ENCODE results near the gene ANXA2. TPM values are rescaled to one million over a fixed set of nuclear protein-coding genes. Genes with fewer than 3 reads are reported as not detected.
"Not testable (repeated sequence)": the region's sequence is repeated elsewhere in the genome, so short reads cannot be mapped to it uniquely, and the experiment has no call there.

ANXA2 gene
- total and polyA plus RNA-seq, 4 experiments from 2014 or later, result 148 to 682 (median 360) TPM

- H3K36me3 Mint-ChIP-seq; H3K9me3 ChIP-seq (ENCODE audit: control insufficient read depth in 1 of 2, low read length in 2 of 2); CTCF ChIA-PET (ENCODE audit: partially characterized antibody); H3K4me3 ChIP-seq (ENCODE audit: low read length in 2 of 2); DNase-seq; H3K27ac ChIP-seq (ENCODE audit: low read depth, low read length); H3K4me3 Mint-ChIP-seq; H3K27me3 Mint-ChIP-seq; H3K27me3 ChIP-seq (ENCODE audit: insufficient read depth, low read length); POLR2A ChIA-PET (ENCODE audit: partially characterized antibody); H3K9me3 Mint-ChIP-seq; H3K27ac Mint-ChIP-seq; intact Hi-C loops (cut with micrococcal nuclease); H3K36me3 ChIP-seq (ENCODE audit: insufficient read depth, low read length): not testable (repeated sequence)
- H3K4me1 Mint-ChIP-seq, result peaks cover 12 to 24% (median 17%) of the 10 kb centered on the region in 4 donors
- H3K4me1 ChIP-seq (ENCODE audit: insufficient read depth, low read length), result peaks cover 21% of the 10 kb centered on the region
Measured at GRCh38 chr15:60404351-60404750, 6.6 kb upstream of the ANXA2 start.

- H3K4me1 ChIP-seq (ENCODE audit: insufficient read depth, low read length), result peaks cover 30% of the 10 kb centered on the region
- H3K27ac ChIP-seq (ENCODE audit: low read depth, low read length), result no peak overlapping the region
- no peaks in the 10 kb centered on the region for H3K9me3 ChIP-seq (ENCODE audit: control insufficient read depth in 1 of 2, low read length in 2 of 2)
- Mint-ChIP-seq H3K4me3 (peak overlapping the region in 1 of 8 donors; percentile 20), H3K27me3 (peaks cover 0 to 7% of the 10 kb centered on the region in 2 donors), H3K9me3 (peaks cover 0 to 11% (median 2%) of the 10 kb centered on the region in 8 donors), H3K27ac (peak overlapping the region in 3 of 7 donors; percentile 3 to 99 (median 6)), H3K4me1 (peaks cover 14 to 34% (median 24%) of the 10 kb centered on the region in 4 donors), H3K36me3 (peaks cover 3 to 23% of the 10 kb centered on the region in 2 donors)
- no peaks in the 10 kb centered on the region for H3K36me3 ChIP-seq (ENCODE audit: insufficient read depth, low read length)
- ChIA-PET POLR2A (ENCODE audit: partially characterized antibody) (interaction anchor here (0.7 kb wide), 1 partner anchor 37 kb away, joined by 5 read pairs; no protein-coding TSS in a partner anchor), CTCF (ENCODE audit: partially characterized antibody) (interaction anchor here (1.5 kb wide), 1 partner anchor 184 kb away, joined by 3 read pairs; no protein-coding TSS in a partner anchor)
- no peak overlapping the region for H3K4me3 ChIP-seq (ENCODE audit: low read length in 2 of 2)
- DNase-seq, result no peak
- no peaks in the 10 kb centered on the region for H3K27me3 ChIP-seq (ENCODE audit: insufficient read depth, low read length)
- intact Hi-C loops (cut with micrococcal nuclease), result no loop called here
Measured at GRCh38 chr15:60400944-60401343, 3.2 kb upstream of the ANXA2 start.

GRCh38 chr15:60399931-60400330, 2.1 kb upstream of the ANXA2 start:
- Histone ChIP-seq H3K4me1 (ENCODE audit: insufficient read depth, low read length) (peaks cover 40% of the 10 kb centered on the region), H3K36me3 (ENCODE audit: insufficient read depth, low read length) (no peaks in the 10 kb centered on the region), H3K27me3 (ENCODE audit: insufficient read depth, low read length) (no peaks in the 10 kb centered on the region), H3K9me3 (ENCODE audit: control insufficient read depth in 1 of 2, low read length in 2 of 2) (no peaks in the 10 kb centered on the region), H3K27ac (ENCODE audit: low read depth, low read length) (no peak overlapping the region), H3K4me3 (ENCODE audit: low read length in 2 of 2) (no peak overlapping the region)
- ChIA-PET CTCF (ENCODE audit: partially characterized antibody) (interaction anchor here (0.8 kb wide), 2 partner anchors 9 to 40 kb away, joined by 3 read pairs; no protein-coding TSS in a partner anchor), POLR2A (ENCODE audit: partially characterized antibody) (interaction anchor here (3.7 kb wide), 1 partner anchor 9 kb away, joined by 68 read pairs; no protein-coding TSS in a partner anchor)
- peak overlapping the region in 5 of 7 donors; percentile 95 to 99 (median 98) for H3K27ac Mint-ChIP-seq
- peaks cover 3 to 30% of the 10 kb centered on the region in 2 donors for H3K36me3 Mint-ChIP-seq
- DNase-seq, result no peak
- H3K4me3 Mint-ChIP-seq, result peak overlapping the region in 3 of 8 donors; percentile 13 to 94 (median 91)
- peaks cover 0 to 7% of the 10 kb centered on the region in 2 donors for H3K27me3 Mint-ChIP-seq
- H3K4me1 Mint-ChIP-seq, result peaks cover 16 to 44% (median 31%) of the 10 kb centered on the region in 4 donors
- intact Hi-C loops (cut with micrococcal nuclease), result loop anchor here (10.0 kb wide), 1 partner anchor 185 kb away; no protein-coding TSS in a partner anchor
- peaks cover 0 to 11% (median 2%) of the 10 kb centered on the region in 8 donors for H3K9me3 Mint-ChIP-seq

GRCh38 chr15:60399246-60399915, 1.6 kb upstream of the ANXA2 start:
- CTCF ChIA-PET (ENCODE audit: partially characterized antibody), result interaction anchor here (0.8 to 1.0 kb wide), 3 partner anchors 10 to 40 kb away, joined by 3 read pairs; no protein-coding TSS in a partner anchor
- Mint-ChIP-seq H3K4me1 (peaks cover 18 to 50% (median 36%) of the 10 kb centered on the region in 4 donors), H3K36me3 (peaks cover 6 to 30% of the 10 kb centered on the region in 2 donors), H3K27me3 (peaks cover 0 to 7% of the 10 kb centered on the region in 2 donors), H3K27ac (peak overlapping the region; percentile 94 to 100 (median 98)), H3K9me3 (peaks cover 0 to 11% (median 2%) of the 10 kb centered on the region in 8 donors), H3K4me3 (peak overlapping the region; percentile 87 to 94 (median 92))
- Histone ChIP-seq H3K9me3 (ENCODE audit: control insufficient read depth in 1 of 2, low read length in 2 of 2) (no peaks in the 10 kb centered on the region), H3K36me3 (ENCODE audit: insufficient read depth, low read length) (no peaks in the 10 kb centered on the region), H3K4me3 (ENCODE audit: low read length in 2 of 2) (peak overlapping the region in 1 of 2 donors; percentile 86), H3K27me3 (ENCODE audit: insufficient read depth, low read length) (no peaks in the 10 kb centered on the region), H3K27ac (ENCODE audit: low read depth, low read length) (no peak overlapping the region), H3K4me1 (ENCODE audit: insufficient read depth, low read length) (peaks cover 45% of the 10 kb centered on the region)
- intact Hi-C loops (cut with micrococcal nuclease), result loop anchor here (10.0 kb wide), 1 partner anchor 185 kb away; no protein-coding TSS in a partner anchor
- POLR2A ChIA-PET (ENCODE audit: partially characterized antibody), result interaction anchor here (0.5 to 3.7 kb wide), 13 partner anchors 9 to 596 kb away, joined by 3 to 68 read pairs (median 6); partner anchors contain the start of gene ICE2
- peak in 1 of 5 donors; percentile 24 for DNase-seq

GRCh38 chr15:60396958-60397771, 621 bp downstream of the ANXA2 start:
- Mint-ChIP-seq H3K36me3 (peaks cover 13 to 37% of the 10 kb centered on the region in 2 donors), H3K27ac (peak overlapping the region; percentile 91 to 99 (median 96)), H3K27me3 (peaks cover 0 to 7% of the 10 kb centered on the region in 2 donors), H3K4me3 (peak overlapping the region; percentile 91 to 98 (median 94)), H3K4me1 (peaks cover 32 to 69% (median 54%) of the 10 kb centered on the region in 4 donors), H3K9me3 (peaks cover 0 to 11% (median 2%) of the 10 kb centered on the region in 8 donors)
- peak; percentile 22 to 80 (median 32) for DNase-seq
- Histone ChIP-seq H3K4me3 (ENCODE audit: low read length in 2 of 2) (peak overlapping the region; percentile 59 to 86), H3K4me1 (ENCODE audit: insufficient read depth, low read length) (peaks cover 68% of the 10 kb centered on the region), H3K36me3 (ENCODE audit: insufficient read depth, low read length) (no peaks in the 10 kb centered on the region), H3K27ac (ENCODE audit: low read depth, low read length) (peak overlapping the region; percentile 75), H3K27me3 (ENCODE audit: insufficient read depth, low read length) (no peaks in the 10 kb centered on the region), H3K9me3 (ENCODE audit: control insufficient read depth in 1 of 2, low read length in 2 of 2) (no peaks in the 10 kb centered on the region)
- POLR2A ChIA-PET (ENCODE audit: partially characterized antibody), result interaction anchor here (0.7 to 3.7 kb wide), 24 partner anchors 8 to 740 kb away, joined by 3 to 68 read pairs (median 4); partner anchors contain the start of genes BNIP2, GTF2A2 and ICE2
- CTCF ChIA-PET (ENCODE audit: partially characterized antibody), result interaction anchor here (1.3 kb wide), 2 partner anchors 34 to 37 kb away, joined by 3 to 4 read pairs; no protein-coding TSS in a partner anchor
- intact Hi-C loops (cut with micrococcal nuclease), result loop anchor here (10.0 kb wide), 1 partner anchor 188 kb away; no protein-coding TSS in a partner anchor

GRCh38 chr15:60396560-60396957, 1.2 kb downstream of the ANXA2 start:
- H3K27ac Mint-ChIP-seq, result peak overlapping the region; percentile 5 to 99 (median 92)

More at GRCh38 chr15:60396560-60396957, 1.2 kb downstream of the ANXA2 start:
- no peaks in the 10 kb centered on the region for H3K9me3 ChIP-seq (ENCODE audit: control insufficient read depth in 1 of 2, low read length in 2 of 2)
- Mint-ChIP-seq H3K4me1 (peaks cover 37 to 75% (median 59%) of the 10 kb centered on the region in 4 donors), H3K36me3 (peaks cover 13 to 37% of the 10 kb centered on the region in 2 donors), H3K27me3 (peaks cover 0 to 7% of the 10 kb centered on the region in 2 donors), H3K4me3 (peak overlapping the region; percentile 91 to 98 (median 94)), H3K9me3 (peaks cover 0 to 11% (median 2%) of the 10 kb centered on the region in 8 donors)
- H3K27me3 ChIP-seq (ENCODE audit: insufficient read depth, low read length), result no peaks in the 10 kb centered on the region
- no peak for DNase-seq
- intact Hi-C loops (cut with micrococcal nuclease), result loop anchor here (10.0 kb wide), 1 partner anchor 188 kb away; no protein-coding TSS in a partner anchor
- peaks cover 74% of the 10 kb centered on the region for H3K4me1 ChIP-seq (ENCODE audit: insufficient read depth, low read length)
- no peaks in the 10 kb centered on the region for H3K36me3 ChIP-seq (ENCODE audit: insufficient read depth, low read length)
- H3K27ac ChIP-seq (ENCODE audit: low read depth, low read length), result peak overlapping the region; percentile 75
- POLR2A ChIA-PET (ENCODE audit: partially characterized antibody), result interaction anchor here (0.8 to 3.7 kb wide), 4 partner anchors 12 to 708 kb away, joined by 3 to 68 read pairs (median 4); no protein-coding TSS in a partner anchor
- CTCF ChIA-PET (ENCODE audit: partially characterized antibody), result no interaction called here
- peak overlapping the region; percentile 59 to 86 for H3K4me3 ChIP-seq (ENCODE audit: low read length in 2 of 2)
